Activated CD4-positive, alpha-beta T cell treated with anti-CD3 and anti-CD28 coated beads, Interleukin-2, Interleukin-6, amounts not matched to agents 100 ng/mL and 50 ng/mL, durations not matched to agents 16 hours and 8 hours (primary cell): ENCODE data around the gene GLIS1.
"Not testable (repeated sequence)": the region's sequence is repeated elsewhere in the genome, so short reads cannot be mapped to it uniquely, and the experiment has no call there.

Experiments
- DNase-seq: peaks from one replicate; pipeline ENCODE4 v3.0.0-alpha.2; 2020

The GLIS1 gene

DNA sequence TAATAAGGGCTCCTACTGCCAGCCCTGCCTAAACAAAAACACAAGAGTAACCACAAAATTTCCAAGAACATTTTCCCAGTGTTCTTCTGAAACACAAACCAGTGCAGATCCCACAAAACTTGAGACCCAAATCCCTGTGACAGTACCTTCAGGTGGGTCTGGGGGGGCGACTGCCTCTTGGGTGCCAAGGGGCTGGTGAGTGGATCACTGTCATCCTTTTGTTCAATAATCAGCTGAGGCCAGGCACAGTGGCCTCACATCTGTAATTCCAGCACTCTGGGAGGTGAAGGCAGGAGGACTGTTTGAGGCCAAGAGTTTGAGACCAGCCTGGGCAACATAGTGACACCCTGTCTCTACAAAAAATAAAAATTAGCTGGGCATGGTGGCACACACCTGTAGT, 87.6 kb downstream of the GLIS1 start:
- no peak for DNase-seq

- no peak for DNase-seq
Observed at GRCh38 chr1:53648516-53648915, 90.4 kb downstream of the GLIS1 start.

GRCh38 chr1:53647915-53648314, 91.0 kb downstream of the GLIS1 start:
- DNase-seq = not testable (repeated sequence)

DNA sequence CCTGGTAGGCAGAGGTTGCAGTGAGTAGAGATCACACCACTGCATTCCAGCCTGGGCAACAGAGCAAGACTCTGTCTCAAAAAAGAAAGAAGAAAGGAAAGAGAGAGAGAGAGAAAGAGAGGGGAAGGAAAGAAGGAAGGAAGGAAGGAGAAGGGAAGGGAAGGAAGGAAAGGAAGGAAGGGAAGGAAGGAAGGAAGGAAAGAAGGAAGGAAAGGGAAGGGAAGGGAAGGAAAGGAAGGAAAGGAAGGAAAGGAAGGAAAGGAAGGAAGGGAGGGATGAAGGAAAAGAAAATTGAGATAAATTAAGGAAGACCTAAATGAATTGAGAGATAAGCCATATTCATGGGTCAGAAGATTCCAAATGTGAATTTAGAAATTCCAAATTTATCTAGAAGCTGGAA, 92.2 kb downstream of the GLIS1 start:
- DNase-seq = no peak

DNA sequence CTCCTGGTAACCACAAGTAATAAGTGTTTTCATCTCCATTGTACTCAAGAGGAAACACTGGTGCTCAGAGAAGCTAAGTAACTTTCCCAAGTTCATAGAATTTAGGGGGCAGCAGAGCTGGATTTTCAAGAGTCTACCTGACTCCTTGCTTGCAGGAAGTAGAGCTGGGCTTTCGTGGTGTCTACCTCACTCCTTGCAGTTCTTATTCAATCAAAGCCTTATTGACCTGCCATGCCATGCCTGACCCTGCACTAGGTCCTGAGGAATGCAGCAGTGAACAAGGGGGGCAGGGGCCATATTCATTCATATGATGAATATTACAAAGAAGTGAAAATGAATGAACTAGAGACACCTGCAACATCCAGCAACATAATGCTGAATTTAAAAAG, 93.3 kb downstream of the GLIS1 start:
- no peak for DNase-seq

GRCh38 chr1:53644909-53645689, 93.9 kb downstream of the GLIS1 start:
- no peak for DNase-seq

GRCh38 chr1:53644496-53644895, 94.5 kb downstream of the GLIS1 start:
- no peak for DNase-seq

- DNase-seq = no peak
Observed at GRCh38 chr1:53643881-53644390, 95.0 kb downstream of the GLIS1 start.

- no peak for DNase-seq
Observed at GRCh38 chr1:53643041-53643880, 95.7 kb downstream of the GLIS1 start.

DNA sequence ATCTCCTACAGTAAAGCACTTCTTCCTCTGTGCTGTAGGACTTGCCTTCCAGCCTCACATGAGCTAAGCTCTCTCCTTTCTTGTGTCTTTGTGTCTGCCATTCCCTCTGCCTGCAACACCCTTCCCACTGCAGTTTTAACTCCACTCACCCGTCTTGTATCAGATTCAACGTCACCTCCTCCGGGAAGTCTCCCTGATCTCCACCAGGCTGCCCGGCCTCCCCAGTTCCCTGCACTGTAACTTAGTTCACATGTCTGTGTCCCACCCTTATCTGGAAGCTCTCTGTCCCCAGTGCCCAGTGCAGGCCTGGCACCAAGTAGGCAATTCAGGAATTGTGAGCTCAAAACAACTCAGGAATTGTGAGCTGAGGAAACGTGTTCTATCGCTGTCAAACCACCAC, 96.4 kb downstream of the GLIS1 start:
- DNase-seq = no peak

- no peak for DNase-seq
Observed at GRCh38 chr1:53642215-53642555, 96.8 kb downstream of the GLIS1 start.

GRCh38 chr1:53641481-53642214, 97.3 kb downstream of the GLIS1 start:
- no peak for DNase-seq

DNA sequence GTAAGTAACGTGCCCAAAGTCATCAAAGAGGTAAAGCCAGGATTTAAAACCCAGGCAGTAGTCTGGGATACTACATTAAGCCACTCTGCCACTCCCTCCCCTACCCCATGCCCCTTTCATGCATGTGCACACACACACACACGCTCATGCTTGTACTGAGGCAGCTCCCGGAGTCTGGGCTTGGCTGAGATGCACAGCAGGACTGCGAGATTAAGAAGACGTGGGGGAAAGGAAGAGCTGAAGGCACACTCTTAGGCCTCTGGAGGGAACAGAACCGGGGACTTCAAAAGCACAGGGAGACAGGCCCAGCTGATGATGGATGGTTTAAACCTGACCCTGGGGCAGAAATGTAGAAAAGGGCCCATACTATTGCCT, 98.3 kb downstream of the GLIS1 start:
- no peak for DNase-seq

DNA sequence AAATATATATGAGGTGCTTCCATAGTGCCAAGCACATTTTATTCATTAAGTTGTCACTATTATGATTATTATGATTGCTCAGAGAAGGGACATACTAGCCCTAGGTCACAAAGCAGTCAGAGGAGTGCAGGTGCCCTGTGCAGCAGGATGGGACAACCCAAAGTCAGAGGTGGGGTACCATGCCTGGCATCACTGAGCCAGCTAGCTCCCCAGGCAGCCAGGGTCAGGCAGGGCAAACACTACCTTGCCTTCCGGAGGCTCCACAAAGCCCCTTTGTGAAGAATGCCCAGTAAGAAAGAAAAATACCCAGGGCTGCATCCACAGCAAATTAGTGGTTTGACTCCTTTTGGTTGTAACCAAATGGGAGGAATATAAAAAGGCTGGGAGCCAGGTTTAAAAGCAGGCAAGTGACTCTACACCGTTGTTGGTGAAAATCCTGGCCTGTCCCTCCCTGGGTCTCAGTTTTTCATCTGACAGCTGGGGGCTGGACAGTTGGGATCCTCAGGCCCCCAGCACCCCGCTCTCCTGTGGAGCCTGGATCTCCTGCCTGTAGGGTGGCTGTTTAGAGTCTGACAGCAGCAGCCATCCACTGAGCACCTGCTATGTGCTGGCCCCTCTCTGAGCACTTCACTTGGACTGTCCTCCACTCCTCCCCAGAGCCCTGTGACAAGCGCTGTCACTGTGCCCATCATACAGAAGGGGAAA, 98.8 kb downstream of the GLIS1 start:
- no peak for DNase-seq

DNA sequence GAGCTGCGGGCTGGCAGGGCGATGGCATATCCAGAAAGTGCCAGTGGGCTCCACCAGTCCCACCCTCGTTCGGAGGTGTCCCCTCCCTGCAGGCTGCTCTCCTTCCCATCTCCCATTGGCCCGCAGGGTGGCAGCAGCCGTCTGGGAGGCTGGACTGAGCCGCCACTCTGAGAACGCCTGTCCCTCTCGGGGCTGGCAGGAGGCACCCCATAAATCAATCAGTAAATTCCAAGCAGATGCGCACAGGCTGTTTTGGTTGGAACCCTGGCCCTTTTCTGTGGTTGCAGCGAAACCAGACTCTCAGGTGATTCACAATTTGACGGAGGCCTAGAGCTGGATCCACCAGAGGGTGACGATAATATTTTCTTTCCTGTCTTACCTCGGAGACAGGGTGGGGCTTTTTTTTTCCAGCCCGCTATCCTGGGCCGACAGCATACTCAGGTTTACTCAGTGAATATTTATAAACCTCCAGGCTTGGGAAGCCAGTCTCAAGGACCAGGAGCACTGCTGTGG, 99.7 kb downstream of the GLIS1 start:
- DNase-seq = no peak

GRCh38 chr1:53638360-53639035, 100.5 kb downstream of the GLIS1 start:
- no peak for DNase-seq

GRCh38 chr1:53637511-53638359, 101.2 kb downstream of the GLIS1 start:
- no peak for DNase-seq

GRCh38 chr1:53636621-53637171, 102.3 kb downstream of the GLIS1 start:
- no peak for DNase-seq

DNA sequence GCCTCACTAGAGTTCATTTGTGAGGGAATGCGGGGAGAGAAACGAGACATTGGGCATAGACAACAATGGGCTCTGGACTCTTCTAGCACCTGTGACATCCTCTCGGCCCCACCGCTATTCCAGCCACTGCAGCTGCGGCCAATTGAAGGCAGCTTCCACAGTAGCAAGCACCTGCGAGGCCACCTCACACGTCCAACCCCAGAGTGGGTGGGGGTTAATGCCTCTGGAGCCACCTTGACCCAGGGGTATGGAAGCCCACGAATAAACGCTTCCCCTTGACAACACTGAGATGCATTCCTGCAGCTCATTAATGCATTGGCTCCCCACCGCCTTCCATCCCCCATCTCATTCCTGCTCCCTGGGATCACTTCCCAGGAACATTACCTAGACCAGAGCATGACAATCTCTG, 104.4 kb downstream of the GLIS1 start:
- DNase-seq = no peak

DNA sequence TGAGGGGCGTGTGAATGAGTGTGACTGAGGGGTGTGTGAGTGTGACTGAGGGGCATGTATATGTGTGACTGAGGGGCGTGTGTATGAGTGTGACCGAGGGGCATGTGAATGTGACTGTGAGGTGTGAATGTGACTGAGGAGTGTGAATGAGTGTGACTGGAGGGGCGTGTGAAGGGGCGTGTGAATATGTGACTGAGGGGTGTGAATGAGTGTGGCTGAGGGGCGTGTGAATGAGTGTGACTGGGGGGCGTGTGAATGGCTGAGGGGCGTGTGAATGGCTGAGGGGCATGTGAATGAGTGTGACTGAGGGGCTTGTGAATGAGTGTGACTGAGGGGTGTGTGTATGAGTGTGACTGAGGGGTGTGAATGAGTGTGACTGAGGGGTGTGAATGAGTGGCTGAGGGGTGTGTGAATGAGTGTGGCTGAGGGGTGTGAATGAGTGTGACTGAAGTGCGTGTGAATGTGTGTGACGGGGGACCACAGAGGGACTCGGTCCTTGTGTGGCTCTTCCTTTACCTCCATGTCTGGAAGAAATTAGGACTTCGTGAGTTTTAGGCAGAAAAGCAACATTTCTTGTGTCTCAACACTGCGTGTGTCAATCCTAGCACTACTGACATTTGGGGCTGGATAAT, 105.8 kb downstream of the GLIS1 start:
- no peak for DNase-seq
